GM11168 (cell line): ENCODE measurements around the gene STX18.
"Not testable (repeated sequence)": the region's sequence is repeated elsewhere in the genome, so short reads cannot be mapped to it uniquely, and the experiment has no call there.

Experiments
- in situ Hi-C: fragments of 300-500 bp; cut with MboI; formaldehyde crosslinking; loops from one replicate; pipeline ENCODE4 v1.12.0; 2022; ENCODE audit warnings: low sequenced_read_pairs; ENCODE audit not compliant: unreplicated experiment

The STX18 gene

DNA sequence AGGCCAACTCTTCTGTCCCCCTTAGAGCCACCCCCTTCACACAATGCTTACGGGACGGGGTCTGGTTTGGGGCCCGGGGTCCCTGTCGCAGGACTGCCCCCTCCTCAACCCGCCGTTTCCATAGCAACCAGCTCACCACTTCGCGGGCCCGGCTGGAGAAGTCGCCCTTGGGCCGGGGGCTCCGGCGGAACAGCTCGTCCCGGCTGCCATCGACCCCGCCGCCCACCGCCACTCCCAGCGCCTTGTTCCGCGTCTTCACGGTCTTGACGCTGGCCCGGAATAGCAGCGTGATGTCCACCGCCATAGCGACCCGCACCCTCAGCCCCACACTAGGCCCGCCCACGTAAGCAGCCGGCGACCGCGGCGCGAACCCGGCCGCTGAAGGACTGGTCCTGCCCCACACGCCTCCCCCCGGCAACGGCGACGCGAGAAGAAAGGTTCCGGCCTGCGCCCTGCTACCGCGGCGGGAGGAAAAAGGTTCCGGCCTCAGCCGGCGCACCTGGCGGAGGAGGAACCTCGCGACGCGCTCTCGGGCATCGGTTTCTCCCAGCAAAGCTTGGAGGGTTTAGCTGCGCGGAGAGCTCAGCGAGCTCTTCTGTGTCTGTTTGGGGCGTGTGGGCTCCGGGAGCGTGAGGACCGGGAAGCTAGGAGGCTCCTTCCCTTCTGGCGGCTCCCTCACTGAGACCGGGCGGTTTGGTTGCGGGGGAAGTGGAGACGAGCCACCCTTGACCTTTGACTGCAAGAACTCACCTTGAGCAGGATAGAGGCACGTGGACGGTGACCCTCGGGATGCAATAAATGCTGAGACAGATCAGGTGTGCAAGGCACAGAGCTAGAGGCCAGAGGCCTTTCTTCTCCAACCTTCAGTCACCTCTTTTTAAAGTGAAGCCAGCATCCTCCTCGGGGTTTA lies at the start of gene STX18:
TSS of gene STX18 (minus strand) at position 388 of the 910 bp plus-strand sequence. CDS start at position 304, 84 bp downstream.
- in situ Hi-C loops: no loop called here

DNA sequence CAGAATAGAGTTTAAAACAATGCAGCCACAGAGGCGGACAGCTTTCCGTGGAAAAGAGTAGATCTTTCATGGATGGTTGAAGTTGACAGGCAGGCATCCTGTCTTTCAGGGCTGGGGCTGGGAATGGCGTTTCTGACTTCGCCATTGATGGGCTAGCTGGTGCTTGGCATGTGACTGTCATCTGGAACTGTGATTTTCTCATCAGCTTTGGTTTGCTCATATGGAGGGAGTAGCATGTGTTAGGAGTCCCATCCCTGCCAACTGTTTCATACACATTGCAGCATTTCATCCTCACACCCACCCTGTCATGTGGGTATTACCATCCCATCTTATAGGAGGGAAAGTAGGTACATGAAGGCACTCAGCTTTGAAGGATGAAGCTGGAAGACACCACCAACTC lies 49.2 kb upstream of the STX18 start:
- in situ Hi-C loops: no loop called here

DNA sequence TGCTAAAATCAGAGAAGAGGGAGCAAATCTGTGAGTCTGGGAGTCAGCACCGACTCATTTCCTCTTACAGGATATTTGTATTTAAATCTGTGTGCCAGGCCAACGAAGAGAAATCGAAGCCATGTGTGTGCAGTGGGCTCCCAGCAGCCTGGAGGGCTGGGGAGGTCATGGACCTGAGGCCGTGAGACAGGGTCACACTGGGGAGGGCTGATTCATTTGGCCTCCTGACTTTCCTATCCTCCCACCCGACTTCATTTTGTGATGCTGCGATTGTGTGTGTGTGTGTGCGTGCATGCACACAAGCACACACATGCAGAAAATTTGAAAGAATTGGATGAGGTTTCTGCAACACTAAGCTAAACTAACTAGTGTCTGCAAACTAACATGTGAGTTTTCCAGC lies 48.7 kb upstream of the STX18 start:
- in situ Hi-C loops: no loop called here

DNA sequence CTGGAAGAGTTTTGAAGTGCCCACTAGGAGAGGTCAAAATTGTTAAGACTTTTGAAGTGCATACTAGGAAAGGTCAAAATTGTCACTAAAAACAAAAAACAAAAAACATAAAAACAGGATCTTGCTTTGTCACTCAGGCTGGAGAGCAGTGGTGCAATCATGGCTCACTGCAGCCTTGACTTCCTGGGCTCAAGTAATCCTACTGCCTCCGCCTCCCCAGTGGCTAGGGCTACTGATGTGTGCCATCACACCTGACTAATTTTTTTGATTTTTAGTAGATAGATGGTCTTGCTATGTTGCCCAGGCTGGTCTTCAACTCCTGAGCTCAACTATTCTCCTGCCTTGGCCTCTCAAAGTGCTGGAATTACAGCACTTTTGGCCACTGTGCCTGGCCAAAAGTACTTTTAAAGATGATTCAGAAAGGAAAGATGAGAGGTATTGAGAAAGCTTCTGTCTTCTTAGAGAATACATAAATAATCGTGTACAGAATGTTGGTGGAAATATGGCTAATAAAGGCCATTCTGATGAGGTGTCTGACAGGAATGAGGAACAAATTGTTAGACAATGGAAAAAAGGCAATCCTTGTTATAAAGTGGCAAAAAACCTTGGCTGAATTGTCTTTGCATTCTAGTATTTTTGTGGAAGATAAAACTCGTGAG lies 43.3 kb upstream of the STX18 start:
- in situ Hi-C loops: no loop called here

DNA sequence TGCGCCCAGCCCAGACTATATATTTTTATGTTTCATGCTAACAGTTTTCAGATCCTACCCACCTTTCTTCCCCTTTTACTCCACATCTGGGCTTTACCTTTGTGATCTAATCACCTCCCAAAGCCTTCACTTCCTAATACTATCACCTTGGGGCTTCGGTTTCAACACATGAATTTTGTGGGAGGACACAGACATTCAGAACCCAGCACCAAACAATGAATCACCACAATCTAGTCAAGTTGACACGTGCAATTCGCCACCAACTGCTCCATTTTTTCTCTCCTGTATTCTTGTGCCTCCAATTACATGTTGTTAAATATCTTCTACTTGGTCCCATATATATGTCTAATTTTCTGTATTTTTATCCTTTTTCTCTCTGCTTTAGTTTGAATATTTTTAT lies 41.8 kb upstream of the STX18 start:
- in situ Hi-C loops: no loop called here

DNA sequence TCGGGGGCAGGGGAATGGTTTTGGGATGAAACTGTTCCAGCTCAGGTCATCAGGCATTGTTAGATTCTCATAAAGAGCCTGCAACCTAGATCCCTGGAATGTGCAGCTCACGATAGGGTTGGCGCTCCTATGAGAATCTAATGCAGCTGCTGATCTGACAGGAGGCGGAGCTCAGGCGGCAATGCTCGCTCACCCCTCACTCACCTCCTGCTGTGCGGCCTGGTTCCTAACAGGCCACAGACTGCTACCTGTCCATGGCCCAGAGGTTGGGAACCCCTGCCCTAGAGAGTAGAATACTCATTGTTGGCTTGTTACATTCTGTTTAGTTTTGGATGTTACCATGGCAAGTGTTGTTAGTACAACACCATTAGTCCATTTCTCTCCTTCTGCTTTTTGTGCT lies 40.8 kb upstream of the STX18 start:
- in situ Hi-C loops: no loop called here

DNA sequence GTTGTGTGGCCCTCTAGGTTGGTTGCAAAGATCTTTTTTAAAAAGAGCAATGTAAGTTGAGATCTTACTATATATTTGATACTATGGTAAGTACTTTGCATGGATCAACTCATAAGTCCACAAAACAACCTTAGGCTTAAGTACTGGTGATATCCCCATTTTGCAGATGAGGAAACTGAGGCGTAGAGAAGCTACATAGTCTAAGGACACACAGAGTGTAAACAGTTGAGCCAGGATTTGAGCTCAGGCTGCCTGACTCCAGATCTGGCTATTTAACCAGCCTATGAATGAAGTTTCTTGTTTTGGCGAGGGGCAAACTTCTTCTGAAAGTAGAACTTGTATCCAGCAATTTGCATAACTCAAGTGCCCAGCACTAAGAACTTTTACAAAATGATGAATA lies 38.6 kb upstream of the STX18 start:
- in situ Hi-C loops: no loop called here

DNA sequence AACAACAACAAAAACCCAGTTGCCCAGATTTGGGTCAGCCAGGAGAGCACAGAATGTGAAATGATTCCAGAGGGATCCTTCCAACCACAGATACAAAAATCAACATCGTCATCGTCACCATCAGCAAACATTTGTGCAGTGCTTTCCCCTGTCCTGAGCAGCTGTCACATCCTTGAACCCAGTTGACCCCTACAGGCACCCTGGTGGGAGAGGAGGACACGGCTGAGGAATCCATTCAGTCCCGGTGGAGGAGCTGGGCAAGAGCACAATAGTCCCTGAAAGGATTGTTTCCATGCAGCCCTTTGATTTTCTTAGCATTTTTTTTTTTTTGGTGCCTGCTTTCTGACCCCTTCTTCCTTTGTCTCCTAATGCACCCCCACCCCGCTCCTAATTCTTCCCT lies 37.1 kb upstream of the STX18 start:
- in situ Hi-C loops: no loop called here

DNA sequence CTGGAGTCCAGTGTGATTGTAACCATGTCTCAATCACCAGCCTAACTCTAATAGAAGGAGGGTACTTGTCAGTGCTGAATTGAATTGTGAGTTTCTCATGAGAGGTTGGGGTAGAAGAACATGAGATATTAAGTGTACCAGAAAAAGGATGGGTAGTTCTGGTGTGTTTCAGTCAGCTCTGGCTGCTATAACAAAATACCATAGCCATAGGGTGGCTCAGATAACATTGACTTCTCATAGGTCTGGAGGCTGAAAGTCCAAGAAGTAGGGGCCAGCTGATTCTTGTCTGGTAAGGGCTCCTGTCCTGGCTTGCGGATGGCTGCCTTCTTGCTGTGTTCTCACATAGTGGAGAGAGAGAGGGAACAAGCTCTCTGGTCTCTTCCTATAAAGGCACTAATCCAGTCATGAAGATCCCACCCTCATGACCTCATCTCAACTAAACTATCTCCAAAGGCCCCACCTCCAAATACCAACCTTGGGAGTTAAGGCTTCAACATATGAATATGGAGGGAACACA lies 35.6 kb upstream of the STX18 start:
- in situ Hi-C loops: no loop called here

DNA sequence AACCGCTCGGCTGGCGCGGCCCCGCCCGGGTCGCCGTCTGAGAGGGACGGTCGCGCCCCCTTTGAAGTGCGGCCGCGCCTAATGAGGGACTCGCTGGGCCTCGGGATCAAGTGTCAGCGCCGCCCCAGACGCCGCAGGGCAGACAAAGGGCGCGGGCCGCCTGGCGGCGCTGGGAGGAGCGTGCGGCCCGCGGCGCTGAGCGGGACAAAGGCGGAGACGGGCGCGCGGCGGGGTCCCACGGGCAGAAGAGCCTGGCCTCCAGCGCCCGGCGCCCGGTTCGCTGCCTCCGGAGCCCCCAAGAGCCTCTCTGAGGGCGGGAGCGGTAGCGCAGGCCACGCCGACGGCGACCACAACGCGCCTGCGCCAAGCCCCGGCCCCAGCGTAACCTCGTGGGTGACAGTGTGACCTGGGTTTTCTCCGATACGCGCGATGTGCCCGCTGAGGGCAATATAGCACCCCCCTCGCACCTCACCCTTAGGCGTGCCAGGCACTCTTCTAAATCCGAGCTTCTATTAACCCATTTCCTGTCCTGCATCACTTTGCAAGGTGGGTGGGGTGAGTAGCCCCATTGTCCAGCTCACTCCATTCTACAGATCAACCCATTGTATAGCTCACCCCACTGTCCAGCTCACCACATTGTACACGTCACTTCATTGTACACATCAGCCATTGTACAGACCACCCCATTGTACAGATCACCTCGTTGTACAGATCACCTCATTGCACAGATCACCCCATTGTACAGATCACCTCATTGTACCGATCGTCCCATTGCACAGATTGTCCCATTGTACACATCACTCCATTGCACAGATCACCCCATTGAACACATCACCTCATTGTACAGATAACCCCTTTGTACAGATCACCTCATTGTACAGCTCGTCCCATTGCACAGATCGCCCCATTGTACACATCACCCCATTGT lies 33.7 kb upstream of the STX18 start:
- in situ Hi-C loops: no loop called here

DNA sequence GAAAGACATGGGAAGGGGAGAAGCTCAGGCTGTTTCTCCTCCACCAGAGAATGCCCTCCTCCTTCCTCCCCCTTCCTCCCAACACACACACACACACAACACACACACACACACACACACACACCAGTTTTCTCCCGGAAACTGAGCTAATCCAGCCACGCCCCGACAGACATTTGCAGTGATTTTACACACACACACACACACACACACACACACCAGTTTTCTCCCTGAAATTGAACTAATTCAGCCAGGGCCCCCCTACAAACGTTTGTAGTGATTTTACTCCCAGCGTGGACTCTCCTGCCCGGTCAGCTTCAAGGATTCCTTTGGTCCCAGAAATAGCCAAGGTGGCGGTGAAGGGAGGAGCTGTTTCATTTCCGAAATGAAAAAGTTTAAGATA lies 32.9 kb upstream of the STX18 start:
- in situ Hi-C loops: no loop called here

DNA sequence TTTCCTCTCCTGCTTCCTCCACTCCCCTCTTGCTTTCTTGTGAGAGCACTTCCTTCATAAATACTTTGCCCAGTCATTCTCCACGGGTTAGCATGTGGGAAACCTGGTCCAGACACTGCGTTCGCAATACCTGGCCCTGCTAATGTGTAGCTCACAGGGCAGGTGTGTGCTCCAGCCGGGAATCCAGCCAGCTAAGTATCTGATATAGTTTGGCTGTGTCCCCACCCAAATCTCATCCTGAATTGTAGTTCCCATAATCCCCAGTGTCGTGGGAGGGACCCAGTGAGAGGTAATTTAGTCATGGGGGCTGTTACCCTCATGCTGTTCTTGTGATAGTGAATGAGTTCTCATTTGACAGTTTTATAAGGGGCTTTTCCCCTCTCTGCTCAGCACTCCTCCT lies 32.2 kb upstream of the STX18 start:
- in situ Hi-C loops: no loop called here

DNA sequence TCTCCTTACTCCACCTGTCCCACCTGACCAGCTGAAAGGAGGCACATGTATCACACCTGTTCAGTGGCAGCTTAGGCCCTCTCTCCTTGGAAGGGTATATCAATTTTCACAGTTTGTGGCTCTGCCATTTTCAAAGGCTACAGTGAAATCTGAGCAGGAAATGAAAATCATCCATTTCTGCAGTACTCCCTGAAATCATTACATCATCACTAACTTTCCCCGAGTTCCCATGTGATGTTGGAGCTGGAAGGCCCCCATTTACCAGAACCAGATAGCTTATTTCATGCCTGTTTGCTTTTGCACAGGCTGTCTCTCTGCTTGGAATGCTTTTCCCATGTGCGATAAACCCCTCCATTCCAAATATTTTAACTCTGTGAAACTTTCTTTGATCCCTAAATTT lies 31.0 kb upstream of the STX18 start:
- in situ Hi-C loops: no loop called here

DNA sequence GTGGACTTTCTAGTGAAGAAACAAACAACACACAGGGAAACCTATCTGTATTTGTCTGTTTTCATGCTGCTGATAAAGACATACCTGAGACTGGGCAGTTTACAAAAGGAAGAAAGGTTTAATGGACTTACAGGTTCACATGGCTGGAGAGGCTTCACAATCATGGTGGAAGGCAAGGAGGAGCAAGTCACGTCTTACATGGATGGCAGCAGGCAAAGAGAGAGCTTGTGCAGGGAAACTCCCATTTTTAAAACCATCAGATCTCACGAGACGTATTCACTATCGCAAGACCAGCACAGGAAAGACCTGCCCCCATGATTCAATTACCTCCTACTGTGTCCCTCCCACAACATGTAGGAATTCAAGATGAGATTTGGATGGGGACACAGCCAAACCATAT lies 28.0 kb upstream of the STX18 start:
- in situ Hi-C loops: not testable (repeated sequence)

DNA sequence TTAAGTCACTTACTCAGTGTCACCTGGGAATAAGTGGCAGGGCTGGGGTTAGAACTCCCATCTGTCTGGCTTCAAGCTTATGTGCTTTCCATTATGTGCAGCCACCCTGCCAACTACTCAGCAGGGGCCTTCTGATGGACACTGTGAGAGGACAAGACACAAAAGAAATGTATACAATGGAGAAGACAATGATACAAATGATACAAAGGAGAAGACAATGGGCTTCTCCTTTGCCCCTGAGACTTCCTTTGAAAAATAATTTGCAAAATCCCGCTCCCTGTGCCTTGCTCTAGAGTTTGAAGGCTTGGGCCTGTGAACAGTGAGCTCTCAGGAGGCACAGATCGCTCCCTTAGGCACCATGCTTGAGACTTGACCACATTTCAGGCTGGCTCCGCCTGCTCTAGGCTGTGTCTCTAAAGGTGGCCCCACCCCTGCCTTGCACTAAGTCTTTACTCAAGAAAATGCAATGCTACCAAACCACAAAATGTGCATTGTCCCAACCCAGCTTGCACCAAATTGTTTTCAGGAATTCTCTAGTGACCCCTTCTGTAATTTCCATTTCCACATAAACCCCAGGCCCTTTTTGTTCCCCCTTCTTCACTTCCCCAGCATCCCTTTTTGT lies 27.1 kb upstream of the STX18 start:
- in situ Hi-C loops: no loop called here

DNA sequence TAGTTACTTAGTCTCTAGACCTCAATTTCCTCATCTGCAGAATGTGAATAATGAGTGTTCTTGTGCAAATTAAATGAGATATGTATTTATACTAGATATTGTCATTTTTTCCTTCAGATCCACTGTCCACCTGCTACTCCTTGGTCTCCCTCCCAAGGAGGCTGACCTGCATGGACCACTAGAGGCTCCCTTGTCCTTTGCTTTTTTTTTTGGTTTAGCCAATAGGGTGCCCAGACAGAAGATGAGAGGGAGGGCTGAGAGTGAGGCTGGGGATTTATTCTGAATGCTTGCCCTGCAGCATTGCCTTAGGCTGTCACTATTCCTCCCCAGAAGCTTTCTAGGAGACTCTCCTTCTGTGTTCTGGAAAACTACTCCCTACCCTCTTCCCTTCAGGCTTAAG lies 24.5 kb upstream of the STX18 start:
- in situ Hi-C loops: not testable (repeated sequence)

DNA sequence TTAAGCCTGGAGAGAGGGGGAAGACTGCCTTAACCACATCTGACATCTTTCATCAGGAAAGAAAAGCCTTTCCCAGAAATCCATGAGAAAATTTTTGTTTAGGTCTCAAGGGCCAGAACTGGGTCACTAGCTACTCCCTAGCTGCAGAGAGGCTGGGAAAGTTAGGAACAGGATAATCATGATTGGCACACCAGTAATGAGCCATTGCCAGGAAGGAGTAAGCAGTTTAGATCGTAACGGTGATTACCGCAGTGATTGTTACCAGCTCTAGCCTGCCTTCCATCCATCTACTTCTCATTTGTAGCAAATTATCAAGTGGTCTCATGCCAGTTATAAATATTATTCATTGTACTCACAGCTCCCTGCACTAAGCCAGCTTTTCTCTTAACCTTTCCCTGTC lies 22.7 kb upstream of the STX18 start:
- in situ Hi-C loops: no loop called here

DNA sequence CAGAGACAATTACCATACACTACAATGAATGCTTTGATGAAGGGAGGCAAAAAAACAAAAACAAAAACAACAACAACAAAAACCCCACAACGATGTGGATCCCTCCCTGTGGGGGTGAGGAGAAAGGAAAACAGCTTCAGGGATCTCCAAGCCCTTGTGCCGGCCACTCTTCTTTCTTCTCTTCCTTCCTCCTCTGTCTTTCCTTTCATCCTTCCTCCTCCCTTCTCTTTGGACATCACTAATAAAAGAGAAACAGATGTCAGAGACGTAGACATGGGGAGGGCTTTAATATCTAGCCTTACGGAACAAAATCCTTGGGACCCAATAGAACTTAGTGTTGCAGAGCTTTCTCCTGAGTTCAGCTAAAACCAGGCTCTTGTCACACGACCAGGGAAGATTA lies 18.8 kb upstream of the STX18 start:
- in situ Hi-C loops: no loop called here

DNA sequence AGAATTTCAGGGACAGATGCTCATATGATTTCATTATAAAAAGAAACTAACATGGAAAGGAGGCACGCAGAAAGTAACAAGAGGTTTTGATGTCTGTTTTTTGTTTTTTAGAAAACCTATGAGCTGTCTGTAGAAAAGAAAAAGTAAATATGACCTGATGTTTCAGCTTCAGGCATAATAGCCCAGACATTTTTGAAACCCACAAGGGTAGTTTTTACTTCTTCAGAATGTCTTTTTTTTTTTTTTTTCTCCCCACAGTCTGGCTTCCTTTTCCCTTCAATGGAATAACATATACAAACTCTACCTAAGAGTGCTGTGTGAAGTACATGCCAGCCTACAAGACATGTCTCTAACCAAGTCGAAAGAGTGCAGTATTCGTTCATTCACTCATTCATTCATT lies 18.3 kb upstream of the STX18 start:
- in situ Hi-C loops: no loop called here

DNA sequence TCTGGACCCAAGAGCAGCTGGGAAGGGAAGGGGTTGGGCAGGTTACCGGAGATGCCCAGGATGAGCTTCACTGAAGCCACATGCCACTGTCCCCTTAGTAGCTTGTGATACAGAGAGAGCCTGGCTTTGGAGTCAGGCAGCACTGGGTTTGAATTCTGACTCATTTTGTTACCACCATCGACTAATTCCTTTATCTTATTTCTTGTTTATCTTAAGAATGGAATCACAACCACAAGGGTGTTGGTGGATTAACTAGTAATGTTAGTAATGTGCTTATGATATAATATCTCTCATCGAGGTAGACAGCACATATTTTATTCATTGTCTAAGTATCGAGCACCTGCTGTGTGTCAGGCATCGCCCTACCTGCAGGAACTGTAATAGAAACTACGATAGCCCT lies 17.7 kb upstream of the STX18 start:
- in situ Hi-C loops: no loop called here
